Ishikawa (cell line): Measurements from ENCODE around the gene PZP.

ENCODE experiments used
- CEBPB ChIP-seq: IDR thresholded peaks from 2 replicates; pipeline ENCODE4 v1.6.1; 2012
- CREB1 ChIP-seq: IDR thresholded peaks from 2 replicates; pipeline ENCODE4 v1.6.1; 2012; ENCODE audit warnings: low read depth
- EGR1 ChIP-seq: IDR thresholded peaks from 2 replicates; pipeline ENCODE4 v1.6.1; 2012
- EP300 ChIP-seq: IDR thresholded peaks from 2 replicates; pipeline ENCODE4 v1.6.1; 2012; ENCODE audit warnings: borderline replicate concordance
- FOXM1 ChIP-seq: IDR thresholded peaks from 2 replicates; pipeline ENCODE4 v1.6.1; 2012; ENCODE audit warnings: low read depth, borderline replicate concordance
- MAX ChIP-seq: IDR thresholded peaks from 2 replicates; pipeline ENCODE4 v1.6.1; 2012
- NFIC ChIP-seq: IDR thresholded peaks from 2 replicates; pipeline ENCODE4 v1.6.1; 2012
- RAD21 ChIP-seq: IDR thresholded peaks from 2 replicates; pipeline ENCODE4 v1.6.1; 2012; ENCODE audit warnings: low read depth
- REST ChIP-seq: IDR thresholded peaks from 2 replicates; pipeline ENCODE4 v1.6.1; 2012; ENCODE audit warnings: low read depth, mild to moderate bottlenecking
- TAF1 ChIP-seq: IDR thresholded peaks from 2 replicates; pipeline ENCODE4 v1.6.1; 2012; ENCODE audit warnings: low read depth, mild to moderate bottlenecking
- TCF12 ChIP-seq: IDR thresholded peaks from 2 replicates; pipeline ENCODE4 v1.6.1; 2012; ENCODE audit warnings: low read depth
- TEAD4 ChIP-seq: IDR thresholded peaks from 2 replicates; pipeline ENCODE4 v1.6.1; 2012
- USF1 ChIP-seq: IDR thresholded peaks from 2 replicates; pipeline ENCODE4 v1.6.1; 2012
- YY1 ChIP-seq: IDR thresholded peaks from 2 replicates; pipeline ENCODE4 v1.6.1; 2012; ENCODE audit warnings: low read depth
- ZBTB7A ChIP-seq: IDR thresholded peaks from 2 replicates; pipeline ENCODE4 v1.6.1; 2012; ENCODE audit warnings: low read depth

Gene PZP

GRCh38 chr12:9113296-9113986, 94.8 kb downstream of the PZP start:
- TF ChIP-seq MAX: no peak

GRCh38 chr12:9112076-9112853, 95.9 kb downstream of the PZP start:
- TF ChIP-seq REST (no peak), NFIC (no peak), TCF12 (no peak), CEBPB (no peak), ZBTB7A (no peak), FOXM1 (no peak), USF1 (no peak), RAD21 (no peak), EGR1 (no peak), EP300 (no peak), TEAD4 (no peak), CREB1 (no peak), YY1 (no peak), TAF1 (no peak), MAX (no peak)

GRCh38 chr12:9111525-9111924, 96.7 kb downstream of the PZP start:
- TF ChIP-seq ZBTB7A: no peak
- TF ChIP-seq RAD21: no peak
- TF ChIP-seq NFIC: no peak
- no peak for TF ChIP-seq YY1
- TF ChIP-seq REST: no peak
- no peak for TF ChIP-seq TAF1
- no peak for TF ChIP-seq CEBPB
- no peak for TF ChIP-seq USF1
- no peak for TF ChIP-seq FOXM1
- no peak for TF ChIP-seq CREB1
- no peak for TF ChIP-seq TCF12
- TF ChIP-seq TEAD4: no peak
- no peak for TF ChIP-seq EP300
- no peak for TF ChIP-seq MAX
- no peak for TF ChIP-seq EGR1

GRCh38 chr12:9109737-9110491, 98.3 kb downstream of the PZP start:
- TF ChIP-seq USF1 (no peak), REST (no peak), RAD21 (no peak), EP300 (no peak), ZBTB7A (no peak), EGR1 (no peak), FOXM1 (no peak), CREB1 (no peak), TEAD4 (no peak), YY1 (no peak)
